ENCODE measurements around the gene ANKRD11.

DNA sequence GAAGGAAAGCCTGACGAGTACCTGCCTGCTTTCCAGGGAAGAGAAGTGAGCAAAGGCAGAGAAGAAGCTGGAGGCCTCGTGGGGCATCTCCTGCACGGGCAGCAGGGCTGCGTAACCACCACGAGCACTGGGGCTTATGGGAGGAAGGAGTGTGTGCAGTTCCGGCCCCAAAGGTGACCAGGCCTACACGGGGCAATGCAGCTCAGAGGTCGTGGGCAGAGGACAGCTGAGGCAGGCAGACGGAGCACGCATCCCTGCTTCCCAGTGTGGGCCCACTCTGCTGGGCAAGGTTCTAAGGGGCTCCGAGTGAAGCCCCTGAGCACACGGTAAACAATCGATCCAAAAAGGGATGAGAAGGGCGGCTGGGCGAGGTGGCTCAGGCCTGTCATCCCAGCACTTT lies 109.7 kb downstream of the ANKRD11 start:
- TF ChIP-seq CTCF (optimal IDR thresholded peaks at IDR 0.05 in 1 of 3, IDR thresholded peaks at IDR 0.05 in 1 of 3, conservative IDR thresholded peaks at IDR 0.05 in 1 of 3; ENCODE audit: extremely low read depth in 1 of 3, insufficient read depth in 2 of 3, low read length in 3 of 3) (no peak), EZH2 (IDR thresholded peaks at IDR 0.05; ENCODE audit: low read length) (no peak)
